ENCODE data around the gene SLC2A13.
"Not testable (repeated sequence)": the region's sequence is repeated elsewhere in the genome, so short reads cannot be mapped to it uniquely, and the experiment has no call there.

The SLC2A13 gene

DNA sequence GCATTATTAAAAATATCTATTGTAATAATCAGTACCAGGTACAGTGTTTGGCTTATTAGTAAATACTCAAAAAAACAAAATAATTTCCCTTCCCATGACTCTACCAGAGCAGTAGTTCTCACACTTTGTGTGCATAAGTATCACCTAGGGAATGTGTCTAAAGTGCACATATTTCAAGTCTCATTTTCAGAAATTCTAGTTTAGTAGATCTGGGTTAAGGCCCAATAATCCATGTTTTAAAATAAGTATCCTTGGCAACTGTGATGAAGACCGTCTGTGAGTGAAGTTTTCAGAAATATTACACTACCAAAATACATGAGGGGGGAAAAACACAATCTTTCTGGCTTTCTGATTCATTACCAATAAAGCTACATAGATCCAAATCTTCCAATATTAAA is 237.6 kb downstream of the SLC2A13 start:
- POLR2A ChIA-PET: no interaction called here
- no peak for DNase-seq (ENCODE audit: low read depth, low spot score)
- CTCF ChIA-PET: no interaction called here
- H3K4me3 ChIP-seq (ENCODE audit: low read depth, low read length): no peak overlapping the region
- TF ChIP-seq, protein P1, sequence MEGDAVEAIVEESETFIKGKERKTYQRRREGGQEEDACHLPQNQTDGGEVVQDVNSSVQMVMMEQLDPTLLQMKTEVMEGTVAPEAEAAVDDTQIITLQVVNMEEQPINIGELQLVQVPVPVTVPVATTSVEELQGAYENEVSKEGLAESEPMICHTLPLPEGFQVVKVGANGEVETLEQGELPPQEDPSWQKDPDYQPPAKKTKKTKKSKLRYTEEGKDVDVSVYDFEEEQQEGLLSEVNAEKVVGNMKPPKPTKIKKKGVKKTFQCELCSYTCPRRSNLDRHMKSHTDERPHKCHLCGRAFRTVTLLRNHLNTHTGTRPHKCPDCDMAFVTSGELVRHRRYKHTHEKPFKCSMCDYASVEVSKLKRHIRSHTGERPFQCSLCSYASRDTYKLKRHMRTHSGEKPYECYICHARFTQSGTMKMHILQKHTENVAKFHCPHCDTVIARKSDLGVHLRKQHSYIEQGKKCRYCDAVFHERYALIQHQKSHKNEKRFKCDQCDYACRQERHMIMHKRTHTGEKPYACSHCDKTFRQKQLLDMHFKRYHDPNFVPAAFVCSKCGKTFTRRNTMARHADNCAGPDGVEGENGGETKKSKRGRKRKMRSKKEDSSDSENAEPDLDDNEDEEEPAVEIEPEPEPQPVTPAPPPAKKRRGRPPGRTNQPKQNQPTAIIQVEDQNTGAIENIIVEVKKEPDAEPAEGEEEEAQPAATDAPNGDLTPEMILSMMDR (IDR thresholded peaks at IDR 0.05; ENCODE audit: insufficient read depth, low read length, missing control alignments): no peak

DNA sequence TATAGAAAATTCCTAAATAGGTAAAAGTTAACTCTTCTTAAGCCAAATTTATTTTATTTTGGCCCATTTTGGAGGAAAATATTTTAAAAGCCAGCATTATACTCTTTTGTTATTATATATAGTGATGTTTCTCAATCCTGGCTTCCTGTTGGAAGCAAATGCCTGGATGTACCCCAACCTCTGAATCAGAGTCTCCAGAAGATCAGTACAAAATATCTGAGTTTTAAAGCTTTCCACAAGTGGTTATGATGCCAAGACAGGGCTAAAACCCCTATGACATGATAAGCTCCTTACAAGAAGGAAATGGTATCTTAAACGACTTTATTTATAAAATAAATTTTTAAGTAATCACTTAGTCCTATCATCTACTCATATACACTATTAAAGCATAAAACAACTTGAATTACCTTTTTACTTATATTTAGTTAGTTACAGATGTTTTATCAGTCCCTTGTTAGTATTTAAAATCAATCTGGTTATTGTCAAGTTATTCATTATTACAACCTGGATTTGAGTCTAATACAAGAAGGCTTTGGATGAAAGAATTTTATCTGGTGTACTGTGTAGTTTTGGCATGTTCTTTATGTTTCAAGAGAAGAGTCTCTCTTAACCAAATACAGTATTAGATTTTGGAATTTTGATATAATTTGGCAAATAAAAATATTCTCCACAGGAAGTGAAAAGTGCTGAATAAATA is 238.1 kb downstream of the SLC2A13 start:
- DNase-seq (ENCODE audit: low read depth, low spot score): no peak
- POLR2A ChIA-PET: no interaction called here
- H3K4me3 ChIP-seq (ENCODE audit: low read depth, low read length): no peak overlapping the region
- TF ChIP-seq, protein P1 (IDR thresholded peaks at IDR 0.05; ENCODE audit: insufficient read depth, low read length, missing control alignments): no peak
- CTCF ChIA-PET: no interaction called here

DNA sequence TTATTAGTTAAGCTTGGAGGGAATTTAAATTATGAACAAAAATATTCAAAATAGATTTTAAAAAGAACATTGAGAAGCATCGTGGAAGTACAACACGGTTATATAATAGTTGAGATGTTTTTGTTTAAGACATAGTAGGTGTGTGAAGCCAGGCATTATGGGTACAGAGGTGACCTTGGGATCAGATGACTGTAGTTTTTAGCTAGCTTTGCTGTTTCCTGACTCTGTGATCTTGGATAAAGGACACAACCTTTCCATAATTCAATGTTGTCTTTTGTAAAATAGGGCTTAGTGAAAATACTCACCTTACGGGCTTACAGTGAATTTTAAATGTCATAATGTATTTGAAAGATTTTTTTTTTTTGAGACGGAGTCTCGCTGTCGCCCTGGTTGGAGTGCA is 239.7 kb downstream of the SLC2A13 start:
- CTCF ChIA-PET: no interaction called here
- POLR2A ChIA-PET: no interaction called here
- no peak for DNase-seq (ENCODE audit: low read depth, low spot score)
- TF ChIP-seq, protein P1 (IDR thresholded peaks at IDR 0.05; ENCODE audit: insufficient read depth, low read length, missing control alignments): no peak
- no peak overlapping the region for H3K4me3 ChIP-seq (ENCODE audit: low read depth, low read length)

DNA sequence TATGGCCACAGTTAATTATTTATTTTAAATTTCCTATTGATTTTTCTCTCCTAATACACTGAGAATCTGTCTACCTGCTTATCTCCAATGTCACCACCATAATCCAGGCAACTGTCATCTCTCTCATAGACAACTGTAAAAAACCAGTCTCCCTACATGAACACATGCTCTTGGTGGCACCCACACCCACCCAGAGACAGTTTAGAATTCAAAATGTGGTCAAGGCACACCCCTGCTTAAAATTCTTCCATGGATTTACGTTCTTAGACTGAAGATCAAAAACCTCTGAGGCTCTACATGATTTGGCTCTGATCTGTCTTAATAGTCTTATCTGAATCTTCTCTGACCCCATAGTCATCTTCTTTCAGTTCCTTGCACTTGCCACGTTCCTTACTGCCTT is 245.2 kb downstream of the SLC2A13 start:
- ChIA-PET CTCF (no interaction called here), POLR2A (no interaction called here)
- DNase-seq (ENCODE audit: low read depth, low spot score): no peak
- H3K4me3 ChIP-seq (ENCODE audit: low read depth, low read length): no peak overlapping the region
- TF ChIP-seq, protein P1 (IDR thresholded peaks at IDR 0.05; ENCODE audit: insufficient read depth, low read length, missing control alignments): no peak

DNA sequence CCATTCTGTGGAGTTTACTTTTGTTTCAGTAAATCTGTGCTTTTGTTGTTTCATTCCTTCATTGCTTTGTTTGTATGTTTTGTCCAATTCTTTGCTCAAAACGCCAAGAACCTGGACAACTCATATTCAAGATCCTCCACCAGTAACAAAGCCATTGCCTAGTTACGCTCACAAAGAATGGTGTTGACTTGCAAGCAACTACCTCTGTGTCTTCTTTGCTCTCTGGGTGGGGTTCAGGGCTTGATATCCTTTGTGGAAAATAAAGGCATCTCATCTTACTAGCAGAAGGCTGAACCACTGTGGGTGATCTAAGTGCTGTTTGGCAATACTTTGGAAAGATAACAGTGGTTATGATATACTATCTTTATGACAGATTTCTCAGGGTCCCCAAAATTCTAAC is 252.9 kb downstream of the SLC2A13 start:
- ChIA-PET POLR2A (no interaction called here), CTCF (no interaction called here)
- DNase-seq (ENCODE audit: low read depth, low spot score): no peak
- no peak overlapping the region for H3K4me3 ChIP-seq (ENCODE audit: low read depth, low read length)
- TF ChIP-seq, protein P1 (IDR thresholded peaks at IDR 0.05; ENCODE audit: insufficient read depth, low read length, missing control alignments): no peak

DNA sequence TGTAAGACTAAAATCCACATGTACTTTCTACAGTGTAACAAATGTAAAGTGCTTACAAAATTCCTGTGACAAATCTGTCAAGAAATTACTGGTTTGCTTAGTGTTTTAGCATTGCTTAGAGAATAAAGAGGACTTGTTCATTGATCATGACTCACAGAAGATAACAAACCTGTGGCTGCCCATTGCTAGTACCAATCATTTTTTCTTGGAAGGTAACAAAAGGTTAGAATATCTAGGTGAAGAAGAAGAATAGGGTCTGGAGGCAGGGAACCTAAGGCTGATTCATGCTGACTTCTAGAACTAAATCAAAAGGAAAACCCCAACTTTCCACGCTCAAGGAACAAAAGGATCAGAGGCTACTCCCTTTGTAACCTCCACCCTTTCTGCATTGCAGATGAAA is 253.5 kb downstream of the SLC2A13 start:
- DNase-seq (ENCODE audit: low read depth, low spot score): no peak
- ChIA-PET POLR2A (no interaction called here), CTCF (no interaction called here)
- H3K4me3 ChIP-seq (ENCODE audit: low read depth, low read length): no peak overlapping the region
- TF ChIP-seq, protein P1 (IDR thresholded peaks at IDR 0.05; ENCODE audit: insufficient read depth, low read length, missing control alignments): no peak

- H3K4me3 ChIP-seq (ENCODE audit: low read depth, low read length); DNase-seq (ENCODE audit: low read depth, low spot score); CTCF ChIA-PET; POLR2A ChIA-PET: not testable (repeated sequence)
Measured at GRCh38 chr12:39848218-39848617, 257.7 kb downstream of the SLC2A13 start.
